T-helper 2 cell treated with Interferon-gamma antibody and Interleukin-4, amounts not matched to agents 5 μg/mL and 100 μg/mL, for 36 hours (primary cell): Measurements from ENCODE around the gene APOM.
A peak's percentile ranks its signal among the peaks of the same experiment; 100 is the strongest.

Source experiments
- DNase-seq: peaks from one replicate; pipeline ENCODE4 v3.0.0; 2021; ENCODE audit warnings: low spot score
- H3K27ac Mint-ChIP-seq: one replicate; pipeline ENCODE4 v1.8.0; 2021; ENCODE audit warnings: mild to moderate bottlenecking, mixed read lengths
- H3K27me3 Mint-ChIP-seq: one replicate; pipeline ENCODE4 v1.8.0; 2021; ENCODE audit warnings: low read depth, mixed read lengths
- H3K36me3 Mint-ChIP-seq: one replicate; pipeline ENCODE4 v1.8.0; 2021; ENCODE audit warnings: low read depth, mixed read lengths
- H3K4me1 Mint-ChIP-seq: one replicate; pipeline ENCODE4 v1.8.0; 2021; ENCODE audit warnings: low read depth, mixed read lengths
- H3K4me3 Mint-ChIP-seq: one replicate; pipeline ENCODE4 v1.8.0; 2022; ENCODE audit warnings: mild to moderate bottlenecking, moderate library complexity, mixed read lengths
- H3K9me3 Mint-ChIP-seq: one replicate; pipeline ENCODE4 v1.8.0; 2021; ENCODE audit warnings: mixed read lengths

The APOM gene

DNA sequence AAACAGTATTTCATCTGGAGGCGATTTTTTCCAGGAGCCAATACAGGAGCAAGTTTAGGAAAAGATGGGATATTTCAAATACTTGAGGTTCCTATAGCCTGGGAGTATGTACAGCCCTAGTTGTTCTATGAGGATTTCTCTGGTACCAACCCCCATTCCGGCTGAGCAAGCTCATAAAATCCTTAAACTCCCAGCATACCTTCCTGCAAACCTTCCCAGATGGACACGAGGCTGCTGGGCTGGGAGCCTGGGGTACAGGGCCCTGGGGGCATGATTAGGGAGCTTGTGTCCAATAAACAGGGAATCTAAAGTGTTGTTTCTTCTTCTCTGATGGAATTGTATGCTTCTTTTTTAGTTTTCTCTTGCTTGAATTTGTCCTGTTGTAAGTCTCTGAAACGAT lies 33.7 kb upstream of the APOM start:
- Mint-ChIP-seq H3K27me3 (no peaks in the 10 kb centered on the region), H3K27ac (peak overlapping the region; percentile 93), H3K4me3 (peak overlapping the region; percentile 90), H3K9me3 (no peaks in the 10 kb centered on the region), H3K36me3 (peaks cover 53% of the 10 kb centered on the region), H3K4me1 (peaks cover 28% of the 10 kb centered on the region)
- no peak for DNase-seq

DNA sequence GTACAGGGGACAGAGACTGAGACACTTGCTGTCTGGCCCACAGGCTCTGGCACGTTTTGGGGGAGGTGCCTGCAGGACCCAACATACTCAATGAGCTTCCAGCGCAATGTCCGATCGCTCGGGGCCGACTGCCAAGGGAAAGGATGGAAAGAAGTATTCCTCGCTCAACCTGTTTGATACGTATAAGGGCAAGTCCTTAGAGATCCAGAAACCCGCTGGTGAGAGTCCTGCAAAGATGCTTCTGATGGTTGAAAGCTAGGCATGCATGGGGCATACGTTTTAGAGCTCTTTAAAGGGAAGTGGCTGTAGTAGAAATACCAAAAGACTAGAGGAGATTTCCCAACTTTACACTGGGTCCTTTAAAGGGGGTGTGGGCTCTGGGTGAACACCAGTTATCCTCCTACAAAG lies 33.0 kb upstream of the APOM start:
- Mint-ChIP-seq H3K36me3 (peaks cover 58% of the 10 kb centered on the region), H3K27ac (peak overlapping the region; percentile 24), H3K9me3 (no peaks in the 10 kb centered on the region), H3K27me3 (no peaks in the 10 kb centered on the region), H3K4me1 (peaks cover 29% of the 10 kb centered on the region), H3K4me3 (peak overlapping the region; percentile 90)
- DNase-seq: no peak

- H3K9me3 Mint-ChIP-seq: no peaks in the 10 kb centered on the region
- H3K4me1 Mint-ChIP-seq: peaks cover 26% of the 10 kb centered on the region
- no peak overlapping the region for H3K4me3 Mint-ChIP-seq
- DNase-seq: no peak
- H3K27me3 Mint-ChIP-seq: no peaks in the 10 kb centered on the region
- H3K27ac Mint-ChIP-seq: no peak overlapping the region
- H3K36me3 Mint-ChIP-seq: peaks cover 68% of the 10 kb centered on the region
These were observed 31.6 kb upstream of the APOM start for GRCh38 chr6:31624070-31624469.

- H3K27me3 Mint-ChIP-seq: no peaks in the 10 kb centered on the region
- no peak overlapping the region for H3K4me3 Mint-ChIP-seq
- no peaks in the 10 kb centered on the region for H3K9me3 Mint-ChIP-seq
- H3K27ac Mint-ChIP-seq: peak overlapping the region; percentile 22
- peaks cover 84% of the 10 kb centered on the region for H3K36me3 Mint-ChIP-seq
- no peak for DNase-seq
- H3K4me1 Mint-ChIP-seq: peaks cover 18% of the 10 kb centered on the region
These were observed 28.7 kb upstream of the APOM start for GRCh38 chr6:31626952-31627351.

- H3K36me3 Mint-ChIP-seq: peaks cover 79% of the 10 kb centered on the region
- no peaks in the 10 kb centered on the region for H3K27me3 Mint-ChIP-seq
- DNase-seq: no peak
- H3K27ac Mint-ChIP-seq: no peak overlapping the region
- H3K9me3 Mint-ChIP-seq: no peaks in the 10 kb centered on the region
- peaks cover 10% of the 10 kb centered on the region for H3K4me1 Mint-ChIP-seq
- no peak overlapping the region for H3K4me3 Mint-ChIP-seq
These were observed 27.9 kb upstream of the APOM start for GRCh38 chr6:31627690-31628287.

DNA sequence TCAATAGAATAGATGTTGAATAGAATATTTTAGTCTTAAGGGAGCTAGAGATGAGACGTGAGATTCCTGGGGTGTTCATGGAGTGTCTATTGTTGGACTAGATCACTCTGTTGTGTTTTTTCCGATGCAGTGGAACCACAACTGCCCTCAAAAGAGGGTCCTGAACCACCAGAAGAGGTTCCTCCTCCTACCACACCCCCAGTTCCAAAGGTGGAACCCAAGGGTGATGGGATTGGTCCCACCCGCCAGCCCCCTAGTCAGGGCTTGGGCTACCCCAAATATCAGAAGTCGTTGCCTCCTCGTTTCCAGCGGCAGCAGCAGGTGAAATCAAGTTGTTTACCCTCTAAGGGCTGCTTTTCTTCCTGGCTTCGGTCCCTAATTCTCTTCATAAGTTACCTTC lies 26.7 kb upstream of the APOM start:
- no peaks in the 10 kb centered on the region for H3K9me3 Mint-ChIP-seq
- no peak overlapping the region for H3K27ac Mint-ChIP-seq

DNA sequence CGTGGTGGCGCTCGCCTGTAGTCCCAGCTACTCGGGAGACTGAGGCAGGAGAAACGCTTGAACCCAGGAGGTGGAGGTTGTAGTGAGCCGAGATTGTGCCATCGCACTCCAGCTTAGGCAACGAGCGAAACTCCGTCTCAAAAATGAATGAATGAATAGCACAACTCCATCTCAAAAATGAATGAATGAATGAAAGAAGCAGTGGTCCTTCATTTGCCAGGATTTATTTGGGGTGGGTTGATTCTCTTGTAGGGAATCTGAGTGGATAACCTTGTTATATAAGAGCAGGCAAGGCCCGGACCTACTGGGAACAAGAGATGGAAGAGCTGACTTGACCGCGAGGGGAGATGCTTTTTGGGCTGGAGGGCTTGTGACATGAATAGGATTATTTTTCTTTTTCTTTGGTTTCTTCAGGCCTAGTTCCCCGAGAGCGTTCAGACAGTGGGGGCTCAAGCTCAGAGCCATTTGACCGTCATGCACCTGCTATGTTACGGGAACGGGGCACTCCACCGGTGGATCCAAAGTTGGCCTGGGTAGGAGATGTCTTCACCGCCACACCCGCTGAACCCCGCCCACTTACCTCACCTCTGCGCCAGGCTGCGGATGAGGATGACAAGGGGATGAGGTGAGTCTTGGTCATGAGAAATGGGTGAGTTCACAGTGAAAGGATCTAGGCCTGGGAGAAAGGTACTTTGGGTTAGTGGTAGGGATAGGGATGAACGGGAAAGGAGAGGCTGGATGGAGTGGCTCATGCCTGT lies 25.3 kb upstream of the APOM start:
- Mint-ChIP-seq H3K27ac (no peak overlapping the region), H3K4me1 (peaks cover 5% of the 10 kb centered on the region), H3K36me3 (peaks cover 74% of the 10 kb centered on the region), H3K27me3 (no peaks in the 10 kb centered on the region), H3K9me3 (no peaks in the 10 kb centered on the region), H3K4me3 (no peak overlapping the region)
- no peak for DNase-seq

More for the DNA sequence above, 26.7 kb upstream of the APOM start:
- no peak overlapping the region for H3K4me3 Mint-ChIP-seq
- no peaks in the 10 kb centered on the region for H3K27me3 Mint-ChIP-seq
- DNase-seq: no peak
- H3K4me1 Mint-ChIP-seq: peaks cover 5% of the 10 kb centered on the region
- peaks cover 76% of the 10 kb centered on the region for H3K36me3 Mint-ChIP-seq

DNA sequence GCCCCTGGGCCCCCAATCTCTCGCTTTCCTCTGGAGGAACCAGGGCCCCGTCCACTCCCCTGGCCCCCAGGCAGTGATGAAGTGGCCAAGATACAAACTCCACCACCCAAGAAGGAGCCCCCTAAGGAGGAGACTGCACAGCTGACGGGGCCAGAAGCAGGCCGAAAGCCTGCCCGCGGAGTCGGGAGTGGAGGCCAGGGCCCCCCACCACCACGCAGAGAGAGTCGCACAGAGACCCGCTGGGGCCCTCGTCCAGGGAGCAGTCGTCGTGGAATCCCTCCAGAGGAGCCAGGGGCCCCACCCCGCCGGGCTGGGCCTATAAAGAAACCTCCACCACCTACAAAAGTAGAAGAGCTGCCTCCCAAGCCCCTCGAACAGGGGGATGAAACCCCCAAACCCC lies 24.5 kb upstream of the APOM start:
- Mint-ChIP-seq H3K27me3 (no peaks in the 10 kb centered on the region), H3K4me1 (peaks cover 4% of the 10 kb centered on the region), H3K27ac (no peak overlapping the region), H3K36me3 (peaks cover 73% of the 10 kb centered on the region), H3K4me3 (no peak overlapping the region), H3K9me3 (no peaks in the 10 kb centered on the region)
- no peak for DNase-seq

GRCh38 chr6:31631681-31632278 lies 23.9 kb upstream of the APOM start:
- Mint-ChIP-seq H3K4me3 (no peak overlapping the region), H3K27ac (peak overlapping the region; percentile 57), H3K9me3 (no peaks in the 10 kb centered on the region), H3K27me3 (no peaks in the 10 kb centered on the region), H3K4me1 (peaks cover 4% of the 10 kb centered on the region), H3K36me3 (peaks cover 73% of the 10 kb centered on the region)
- no peak for DNase-seq

GRCh38 chr6:31632279-31632946 lies 23.3 kb upstream of the APOM start:
- Mint-ChIP-seq H3K9me3 (no peaks in the 10 kb centered on the region), H3K4me1 (peaks cover 1% of the 10 kb centered on the region), H3K27ac (peak overlapping the region; percentile 57), H3K27me3 (no peaks in the 10 kb centered on the region), H3K4me3 (no peak overlapping the region), H3K36me3 (peaks cover 70% of the 10 kb centered on the region)
- DNase-seq: no peak

DNA sequence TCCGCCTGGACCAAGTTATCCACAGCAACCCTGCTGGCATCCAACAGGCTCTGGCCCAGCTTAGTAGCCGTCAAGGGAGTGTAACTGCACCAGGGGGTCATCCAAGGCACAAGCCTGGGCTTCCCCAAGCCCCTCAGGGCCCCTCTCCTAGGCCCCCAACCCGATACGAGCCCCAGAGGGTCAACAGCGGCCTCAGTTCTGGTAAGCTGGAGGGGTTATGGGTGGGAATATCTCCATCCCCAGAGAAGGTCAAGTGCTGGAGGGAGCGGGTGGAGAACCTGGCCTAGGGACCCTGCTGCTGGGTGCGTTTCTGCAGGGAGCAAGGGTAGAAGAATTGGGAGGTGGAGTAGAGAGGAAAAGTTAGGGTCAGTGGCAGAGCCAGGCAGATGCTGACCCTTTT lies 22.2 kb upstream of the APOM start:
- Mint-ChIP-seq H3K27ac (no peak overlapping the region), H3K36me3 (peaks cover 66% of the 10 kb centered on the region), H3K4me3 (no peak overlapping the region), H3K9me3 (no peaks in the 10 kb centered on the region), H3K27me3 (no peaks in the 10 kb centered on the region), H3K4me1 (peaks cover 1% of the 10 kb centered on the region)
- no peak for DNase-seq

- Mint-ChIP-seq H3K4me1 (peaks cover 1% of the 10 kb centered on the region), H3K27me3 (no peaks in the 10 kb centered on the region), H3K9me3 (no peaks in the 10 kb centered on the region), H3K27ac (peak overlapping the region; percentile 43), H3K4me3 (no peak overlapping the region), H3K36me3 (peaks cover 64% of the 10 kb centered on the region)
- no peak for DNase-seq
These were observed 21.6 kb upstream of the APOM start for GRCh38 chr6:31634131-31634530.

DNA sequence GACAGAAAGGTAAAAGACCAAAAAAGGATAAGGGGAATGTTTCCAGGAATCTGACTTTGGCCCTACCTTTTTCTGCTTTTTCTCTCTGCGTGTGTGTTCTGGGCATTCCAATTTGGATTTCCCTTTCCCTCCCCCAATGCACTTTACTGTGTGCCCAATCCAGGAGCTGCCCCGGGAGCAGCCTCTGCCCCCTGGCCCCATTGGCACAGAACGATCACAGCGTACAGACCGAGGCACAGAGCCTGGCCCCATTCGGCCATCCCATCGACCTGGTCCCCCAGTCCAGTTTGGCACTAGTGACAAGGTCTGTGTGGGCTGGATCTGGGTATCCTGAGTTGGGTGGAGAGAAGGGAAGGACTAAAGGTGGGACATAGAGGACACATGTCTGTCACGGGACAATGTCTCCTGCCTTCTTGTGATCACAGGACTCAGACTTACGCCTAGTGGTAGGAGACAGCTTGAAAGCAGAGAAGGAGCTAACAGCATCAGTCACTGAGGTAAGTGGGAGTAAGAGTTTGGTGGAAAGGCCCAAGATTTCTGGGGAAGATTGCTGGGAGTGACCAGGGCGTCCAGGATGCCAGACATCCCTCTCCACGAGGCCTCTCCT lies 20.6 kb upstream of the APOM start:
- Mint-ChIP-seq H3K27ac (no peak overlapping the region), H3K27me3 (no peaks in the 10 kb centered on the region), H3K9me3 (no peaks in the 10 kb centered on the region), H3K4me3 (no peak overlapping the region), H3K4me1 (peaks cover 1% of the 10 kb centered on the region), H3K36me3 (peaks cover 62% of the 10 kb centered on the region)
- DNase-seq: no peak
